OCI-LY7 (cell line): ENCODE measurements around the gene BRIP1.

Experiments
- CTCF ChIP-seq: fragments of 200-600 bp; sonication (generic); conservative IDR thresholded peaks from 2 replicates; pipeline ENCODE4 v1.5.1; 2014; ENCODE audit warnings: mild to moderate bottlenecking, antibody characterized with exemption, low read length, moderate library complexity, mixed read lengths
- EZH2phosphoT487 ChIP-seq: fragments of 200-600 bp; sonication (generic); IDR thresholded peaks from 2 replicates; pipeline ENCODE4 v1.6.1; 2018; ENCODE audit warnings: low read depth, borderline replicate concordance, mild to moderate bottlenecking, mixed run types, antibody characterized with exemption, low read length, moderate library complexity, mixed read lengths

- no peak for TF ChIP-seq CTCF
- no peak for TF ChIP-seq EZH2phosphoT487
These were observed 212.6 kb downstream of the BRIP1 start for GRCh38 chr17:61650749-61651148.
